ENCODE measurements around the gene KLHDC8B. TPM values are rescaled to one million over a fixed set of nuclear protein-coding genes. Genes with fewer than 3 reads are reported as not detected.

The KLHDC8B gene
- total RNA-seq, 1 experiment from 2014 or later = 13.5 TPM

DNA sequence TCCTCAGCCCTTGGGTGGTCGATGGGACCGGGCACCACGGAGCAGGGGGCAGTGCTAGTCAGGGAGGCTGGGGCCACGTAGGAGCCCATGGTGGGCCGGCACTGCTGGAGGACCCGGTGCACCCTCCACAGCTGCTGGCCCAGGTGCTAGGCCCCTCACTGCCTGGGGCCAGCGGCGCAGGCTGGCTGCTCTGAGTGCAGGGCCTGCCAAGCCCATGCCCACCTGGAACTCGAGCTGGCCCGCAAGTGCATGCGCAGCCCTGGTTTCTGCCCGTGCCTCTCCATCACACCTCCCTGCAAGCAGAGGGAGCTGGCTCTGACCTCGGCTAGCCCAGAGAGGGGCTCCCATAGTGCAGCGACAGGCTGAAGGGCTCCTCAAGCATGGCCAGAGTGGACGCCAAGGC, 42.1 kb downstream of the KLHDC8B start:
- H3K4me2 ChIP-seq (ENCODE audit: insufficient read depth, insufficient read length, low read length) = no peak overlapping the region
- H3K4me3 Mint-ChIP-seq = no peak overlapping the region
- no peak overlapping the region for H4K8ac ChIP-seq (replicated peaks; ENCODE audit: insufficient read length, low read depth, low read length)
- DNase-seq = no peak
- no peaks in the 10 kb centered on the region for H3K4me1 ChIP-seq (ENCODE audit: insufficient read depth, low read length)
- no peak overlapping the region for H2BK20ac ChIP-seq (ENCODE audit: low read depth, low read length, poor library complexity, severe bottlenecking)
- no peak overlapping the region for H2BK15ac ChIP-seq (ENCODE audit: low read depth, low read length)
- peaks cover 8% of the 10 kb centered on the region for H3K9me3 ChIP-seq (ENCODE audit: control insufficient read depth, low read depth, low read length)
- H3K18ac ChIP-seq (ENCODE audit: insufficient read length, low read depth, low read length) = no peak overlapping the region
- no peak overlapping the region for H2BK12ac ChIP-seq (ENCODE audit: insufficient read length, low read depth, low read length)
- H3K79me2 ChIP-seq (ENCODE audit: insufficient read depth, low read length) = no peaks in the 10 kb centered on the region
- peaks cover 0 to 10% (median 3%) of the 10 kb centered on the region in 3 experiments; a peak in 4 of 7 replicates for H3K36me3 Mint-ChIP-seq (ENCODE audit: insufficient read depth in 1 of 3, low read depth in 3 of 3)
- H4K91ac ChIP-seq (ENCODE audit: insufficient read length, low read depth, low read length) = no peak overlapping the region
- H4K20me1 ChIP-seq (ENCODE audit: control insufficient read depth, insufficient read depth, insufficient read length) = no peaks in the 10 kb centered on the region
- no peak overlapping the region for H3K14ac ChIP-seq (ENCODE audit: insufficient read depth, low read length)
- no peak overlapping the region for H2AK5ac ChIP-seq (ENCODE audit: insufficient read length, low read length)
- WGBS (ENCODE audit: extremely low coverage, insufficient read length, low lambda C conversion rate) = no CpG with 5 or more reads among the region's 15 CpGs
- H3K56ac ChIP-seq (ENCODE audit: insufficient read length, low read depth, low read length) = no peak overlapping the region
- no peaks in the 10 kb centered on the region for H3K27me3 ChIP-seq (ENCODE audit: insufficient read depth, low read length)
- TF ChIP-seq, protein P1, sequence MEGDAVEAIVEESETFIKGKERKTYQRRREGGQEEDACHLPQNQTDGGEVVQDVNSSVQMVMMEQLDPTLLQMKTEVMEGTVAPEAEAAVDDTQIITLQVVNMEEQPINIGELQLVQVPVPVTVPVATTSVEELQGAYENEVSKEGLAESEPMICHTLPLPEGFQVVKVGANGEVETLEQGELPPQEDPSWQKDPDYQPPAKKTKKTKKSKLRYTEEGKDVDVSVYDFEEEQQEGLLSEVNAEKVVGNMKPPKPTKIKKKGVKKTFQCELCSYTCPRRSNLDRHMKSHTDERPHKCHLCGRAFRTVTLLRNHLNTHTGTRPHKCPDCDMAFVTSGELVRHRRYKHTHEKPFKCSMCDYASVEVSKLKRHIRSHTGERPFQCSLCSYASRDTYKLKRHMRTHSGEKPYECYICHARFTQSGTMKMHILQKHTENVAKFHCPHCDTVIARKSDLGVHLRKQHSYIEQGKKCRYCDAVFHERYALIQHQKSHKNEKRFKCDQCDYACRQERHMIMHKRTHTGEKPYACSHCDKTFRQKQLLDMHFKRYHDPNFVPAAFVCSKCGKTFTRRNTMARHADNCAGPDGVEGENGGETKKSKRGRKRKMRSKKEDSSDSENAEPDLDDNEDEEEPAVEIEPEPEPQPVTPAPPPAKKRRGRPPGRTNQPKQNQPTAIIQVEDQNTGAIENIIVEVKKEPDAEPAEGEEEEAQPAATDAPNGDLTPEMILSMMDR (conservative IDR thresholded peaks at IDR 0.05) = no peak
- H2AFZ ChIP-seq (ENCODE audit: low read length) = no peak overlapping the region
- no peak overlapping the region for H3K27ac ChIP-seq (ENCODE audit: insufficient read length, low read depth, low read length)
- H3T11ph ChIP-seq (ENCODE audit: low read length) = no peak overlapping the region
- no peak overlapping the region for H4K5ac ChIP-seq (ENCODE audit: insufficient read length, low read depth, low read length)
- H3K9me3 Mint-ChIP-seq = peaks cover 30 to 38% of the 10 kb centered on the region in 2 experiments
- H3K79me1 ChIP-seq (ENCODE audit: insufficient read depth, low read depth, low read length, poor library complexity, severe bottlenecking) = no peaks in the 10 kb centered on the region
- H3K27me3 Mint-ChIP-seq (ENCODE audit: low read depth) = peaks cover 6% of the 10 kb centered on the region
- no peaks in the 10 kb centered on the region for H3K4me1 Mint-ChIP-seq
- no peak overlapping the region for H3K9ac ChIP-seq (ENCODE audit: extremely low read depth, insufficient read length, low read length)
- no peak overlapping the region for H2BK5ac ChIP-seq (ENCODE audit: insufficient read length, low read length)
- H3K4ac ChIP-seq (ENCODE audit: low read depth, low read length) = no peak overlapping the region
- no peaks in the 10 kb centered on the region for H3K23me2 ChIP-seq (ENCODE audit: insufficient read length, low read depth, low read length, poor library complexity, severe bottlenecking)
- no peak overlapping the region for H3K23ac ChIP-seq (ENCODE audit: insufficient read length, low read depth, low read length)
- no peak overlapping the region for H2BK120ac ChIP-seq (ENCODE audit: low read depth, low read length, poor library complexity, severe bottlenecking)
- H3K27ac Mint-ChIP-seq = no peak overlapping the region
